ENCODE data around the gene CCDC91. TPM values are rescaled to one million over a fixed set of nuclear protein-coding genes. Genes with fewer than 3 reads are reported as not detected.

The CCDC91 gene
- total RNA-seq, 4 donors from 2014 or later = 7.2 to 37.6 (median 22.7) TPM

DNA sequence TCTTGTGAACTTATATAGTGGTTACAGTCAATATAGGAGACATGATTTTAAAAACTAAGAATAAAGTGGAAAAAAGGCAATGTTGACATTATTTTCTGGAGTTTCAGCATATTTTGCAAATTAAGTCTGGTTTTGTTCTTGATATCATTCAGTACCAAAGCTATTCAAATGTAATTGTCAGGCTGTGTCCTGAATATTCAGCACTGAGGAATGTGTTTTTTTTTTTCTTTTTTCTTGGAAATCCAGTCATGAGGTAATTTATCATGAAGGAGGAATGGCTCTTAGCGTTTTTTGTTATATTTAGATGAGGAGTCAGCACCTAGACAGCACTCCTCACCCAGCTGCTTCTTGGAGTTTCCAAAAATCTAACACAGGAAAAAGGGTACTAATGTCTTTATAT lies 225.5 kb downstream of the CCDC91 start:
- TF ChIP-seq, protein P1, sequence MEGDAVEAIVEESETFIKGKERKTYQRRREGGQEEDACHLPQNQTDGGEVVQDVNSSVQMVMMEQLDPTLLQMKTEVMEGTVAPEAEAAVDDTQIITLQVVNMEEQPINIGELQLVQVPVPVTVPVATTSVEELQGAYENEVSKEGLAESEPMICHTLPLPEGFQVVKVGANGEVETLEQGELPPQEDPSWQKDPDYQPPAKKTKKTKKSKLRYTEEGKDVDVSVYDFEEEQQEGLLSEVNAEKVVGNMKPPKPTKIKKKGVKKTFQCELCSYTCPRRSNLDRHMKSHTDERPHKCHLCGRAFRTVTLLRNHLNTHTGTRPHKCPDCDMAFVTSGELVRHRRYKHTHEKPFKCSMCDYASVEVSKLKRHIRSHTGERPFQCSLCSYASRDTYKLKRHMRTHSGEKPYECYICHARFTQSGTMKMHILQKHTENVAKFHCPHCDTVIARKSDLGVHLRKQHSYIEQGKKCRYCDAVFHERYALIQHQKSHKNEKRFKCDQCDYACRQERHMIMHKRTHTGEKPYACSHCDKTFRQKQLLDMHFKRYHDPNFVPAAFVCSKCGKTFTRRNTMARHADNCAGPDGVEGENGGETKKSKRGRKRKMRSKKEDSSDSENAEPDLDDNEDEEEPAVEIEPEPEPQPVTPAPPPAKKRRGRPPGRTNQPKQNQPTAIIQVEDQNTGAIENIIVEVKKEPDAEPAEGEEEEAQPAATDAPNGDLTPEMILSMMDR (IDR thresholded peaks at IDR 0.05) = no peak
- Histone ChIP-seq H3K4me1 (no peaks in the 10 kb centered on the region), H3K9me3 (no peaks in the 10 kb centered on the region), H3K27ac (no peak overlapping the region), H3K27me3 (no peaks in the 10 kb centered on the region), H3K4me3 (no peak overlapping the region), H3K36me3 (peaks cover 0 to 14% (median 0%) of the 10 kb centered on the region in 3 donors)
- 28% methylated on average over 1 of the region's 1 CpG for WGBS, 2 donors
- no peak for DNase-seq
- intact Hi-C loops (cut with DNase I) = no loop called here

DNA sequence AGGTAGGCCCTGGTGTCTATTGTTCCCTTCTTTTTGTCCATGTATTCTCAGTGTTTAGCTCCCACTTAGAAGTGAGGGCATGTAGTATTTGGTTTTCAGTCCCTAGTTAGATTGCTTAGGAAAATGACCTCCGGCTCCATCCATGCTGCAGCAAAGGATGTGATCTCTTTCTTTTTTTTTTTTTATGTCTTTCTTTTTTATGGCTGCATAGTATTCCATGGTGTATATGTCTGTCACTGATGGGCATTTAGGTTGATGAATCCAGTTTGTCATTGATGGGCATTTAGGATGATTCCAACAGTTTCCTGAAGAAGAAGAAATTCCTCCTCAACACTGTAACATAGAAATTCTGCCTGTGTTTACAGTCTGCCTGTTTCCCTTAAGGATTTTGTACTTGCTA lies 231.1 kb downstream of the CCDC91 start:
- intact Hi-C loops (cut with DNase I) = no loop called here
- TF ChIP-seq, protein P1 (IDR thresholded peaks at IDR 0.05) = no peak
- no peak for TF ChIP-seq POLR2A (IDR thresholded peaks at IDR 0.05)
- Histone ChIP-seq H3K36me3 (no peaks in the 10 kb centered on the region), H3K9me3 (no peaks in the 10 kb centered on the region), H3K27me3 (no peaks in the 10 kb centered on the region), H3K27ac (no peak overlapping the region), H3K4me1 (no peaks in the 10 kb centered on the region), H3K4me3 (no peak overlapping the region)
- DNase-seq = no peak
- 95 to 100% methylated on average over 1 of the region's 1 CpG for WGBS, 2 donors

DNA sequence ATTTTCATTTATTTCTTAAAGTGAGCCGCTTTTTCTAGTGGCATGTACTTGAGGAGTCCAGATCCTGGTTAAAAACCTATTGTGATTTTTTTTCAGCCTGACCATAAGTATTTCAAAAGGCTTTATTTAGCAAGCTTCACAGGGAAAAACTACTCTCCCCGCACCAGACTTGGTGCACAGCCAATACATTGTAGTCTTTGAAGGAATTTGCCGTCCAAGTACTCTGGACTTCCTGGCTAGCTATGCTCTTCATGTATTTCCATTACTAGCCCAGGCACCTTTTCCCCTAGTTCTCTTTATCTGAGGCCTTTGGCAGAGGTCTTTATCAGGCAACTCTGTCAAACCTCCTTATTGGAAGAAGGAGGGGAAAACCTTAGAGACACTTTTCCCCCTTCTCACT lies 234.7 kb downstream of the CCDC91 start:
- 70 to 81% methylated on average over 3 of the region's 3 CpGs for WGBS, 2 donors
- no peaks in the 10 kb centered on the region for H3K4me1 ChIP-seq
- no peaks in the 10 kb centered on the region for H3K36me3 ChIP-seq
- intact Hi-C loops (cut with DNase I) = no loop called here
- DNase-seq = no peak
- H3K27me3 ChIP-seq = no peaks in the 10 kb centered on the region
- no peak overlapping the region for H3K27ac ChIP-seq
- TF ChIP-seq POLR2A (IDR thresholded peaks at IDR 0.05) = no peak
- TF ChIP-seq, protein P1 (IDR thresholded peaks at IDR 0.05) = no peak
- H3K4me3 ChIP-seq = no peak overlapping the region
- no peaks in the 10 kb centered on the region for H3K9me3 ChIP-seq

DNA sequence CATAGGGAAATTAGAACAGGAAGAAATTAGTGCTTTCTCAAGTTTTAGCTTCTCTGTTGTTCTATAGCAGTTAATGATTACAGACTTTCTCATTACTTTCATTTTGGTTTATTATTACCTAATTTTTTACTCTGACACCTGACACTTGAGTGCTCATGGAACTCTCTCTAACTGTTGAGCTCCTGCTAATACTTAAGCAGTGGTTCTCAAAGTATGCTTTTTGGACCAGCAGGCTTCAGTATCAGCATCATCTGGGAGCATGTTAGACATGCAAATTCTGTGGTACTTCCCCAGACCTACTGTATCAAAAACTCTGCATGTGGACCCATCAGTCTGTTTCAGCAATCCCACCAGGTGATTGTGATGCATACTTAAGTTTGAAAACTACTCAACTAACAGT lies 235.3 kb downstream of the CCDC91 start:
- intact Hi-C loops (cut with DNase I) = no loop called here
- no peak overlapping the region for H3K27ac ChIP-seq
- H3K4me1 ChIP-seq = no peaks in the 10 kb centered on the region
- H3K4me3 ChIP-seq = no peak overlapping the region
- no peaks in the 10 kb centered on the region for H3K27me3 ChIP-seq
- no peaks in the 10 kb centered on the region for H3K9me3 ChIP-seq
- no peaks in the 10 kb centered on the region for H3K36me3 ChIP-seq
- TF ChIP-seq, protein P1 (IDR thresholded peaks at IDR 0.05) = no peak
- TF ChIP-seq POLR2A (IDR thresholded peaks at IDR 0.05) = no peak
- no peak for DNase-seq

DNA sequence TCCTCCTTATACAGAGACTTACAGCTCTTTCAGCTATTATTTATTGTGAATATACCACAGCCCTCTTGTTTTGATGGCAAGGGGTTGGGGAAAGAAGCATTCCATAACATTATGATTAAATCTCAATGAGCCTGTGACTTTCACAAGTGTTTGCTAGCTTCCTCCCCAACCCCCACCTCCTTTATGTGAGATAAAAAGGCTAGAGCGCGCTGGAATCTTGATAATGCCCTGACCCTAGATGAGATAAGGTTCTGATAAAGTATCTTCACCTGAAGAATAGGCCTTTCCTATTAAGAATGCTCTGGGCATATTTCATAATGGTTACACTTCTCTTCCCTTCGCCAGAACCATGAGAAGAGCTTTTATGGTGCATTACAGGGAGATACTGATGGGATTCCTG lies 236.8 kb downstream of the CCDC91 start:
- Histone ChIP-seq H3K36me3 (no peaks in the 10 kb centered on the region), H3K9me3 (no peaks in the 10 kb centered on the region), H3K27ac (no peak overlapping the region), H3K27me3 (no peaks in the 10 kb centered on the region), H3K4me1 (no peaks in the 10 kb centered on the region), H3K4me3 (no peak overlapping the region)
- 87 to 98% methylated on average over 3 of the region's 3 CpGs for WGBS, 2 donors
- no peak for TF ChIP-seq POLR2A (IDR thresholded peaks at IDR 0.05)
- TF ChIP-seq, protein P1 (IDR thresholded peaks at IDR 0.05) = no peak
- intact Hi-C loops (cut with DNase I) = no loop called here
- DNase-seq = no peak
